Activated CD8-positive, alpha-beta memory T cell treated with anti-CD3 and anti-CD28 coated beads, Interleukin-2, amount 10 ng/mL, durations not matched to agents 7 days and 5 days (primary cell): ENCODE measurements around the gene RNU1-3. TPM values are rescaled to one million over a fixed set of nuclear protein-coding genes. Genes with fewer than 3 reads are reported as not detected.
"Not testable (repeated sequence)": the region's sequence is repeated elsewhere in the genome, so short reads cannot be mapped to it uniquely, and the experiment has no call there.

ENCODE experiments used
- ATAC-seq: fragments of 150-1000 bp; cut with Tn5 transposase; one replicate; pipeline ENCODE4 v1.10.0; 2021; ENCODE audit warnings: moderate library complexity
- CTCF ChIA-PET: fragments of 350-600 bp; sonication (Branson Sonifier 250); formaldehyde crosslinking; loops from one replicate; lab custom pipeline; 2021; ENCODE audit warnings: antibody characterized with exemption; lab: Charles Lee
- DNase-seq: peaks from one replicate; pipeline ENCODE4 v3.0.0-alpha.2; 2020
- H3K27ac Mint-ChIP-seq: one replicate; pipeline ENCODE4 v1.8.0; 2021; ENCODE audit warnings: mild to moderate bottlenecking, mixed read lengths
- H3K27me3 Mint-ChIP-seq: one replicate; pipeline ENCODE4 v1.8.0; 2021; ENCODE audit warnings: mixed read lengths
- H3K36me3 Mint-ChIP-seq: one replicate; pipeline ENCODE4 v1.8.0; 2021; ENCODE audit warnings: mild to moderate bottlenecking, mixed read lengths
- H3K4me1 Mint-ChIP-seq: one replicate; pipeline ENCODE4 v1.8.0; 2021; ENCODE audit warnings: mixed read lengths
- H3K4me3 Mint-ChIP-seq: one replicate; pipeline ENCODE4 v1.8.0; 2021; ENCODE audit warnings: mild to moderate bottlenecking, moderate library complexity, mixed read lengths
- H3K9me3 Mint-ChIP-seq: one replicate; pipeline ENCODE4 v1.8.0; 2022; ENCODE audit warnings: low read depth, mixed read lengths
- total RNA-seq, 2 experiments: library from RNA; stranded (reverse); gene quantifications; one replicate each; pipeline ENCODE4 v1.2.3, GENCODE V29; 2021

Gene RNU1-3
- total RNA-seq, 2 experiments from 2014 or later: 922 to 3,744 TPM

DNA sequence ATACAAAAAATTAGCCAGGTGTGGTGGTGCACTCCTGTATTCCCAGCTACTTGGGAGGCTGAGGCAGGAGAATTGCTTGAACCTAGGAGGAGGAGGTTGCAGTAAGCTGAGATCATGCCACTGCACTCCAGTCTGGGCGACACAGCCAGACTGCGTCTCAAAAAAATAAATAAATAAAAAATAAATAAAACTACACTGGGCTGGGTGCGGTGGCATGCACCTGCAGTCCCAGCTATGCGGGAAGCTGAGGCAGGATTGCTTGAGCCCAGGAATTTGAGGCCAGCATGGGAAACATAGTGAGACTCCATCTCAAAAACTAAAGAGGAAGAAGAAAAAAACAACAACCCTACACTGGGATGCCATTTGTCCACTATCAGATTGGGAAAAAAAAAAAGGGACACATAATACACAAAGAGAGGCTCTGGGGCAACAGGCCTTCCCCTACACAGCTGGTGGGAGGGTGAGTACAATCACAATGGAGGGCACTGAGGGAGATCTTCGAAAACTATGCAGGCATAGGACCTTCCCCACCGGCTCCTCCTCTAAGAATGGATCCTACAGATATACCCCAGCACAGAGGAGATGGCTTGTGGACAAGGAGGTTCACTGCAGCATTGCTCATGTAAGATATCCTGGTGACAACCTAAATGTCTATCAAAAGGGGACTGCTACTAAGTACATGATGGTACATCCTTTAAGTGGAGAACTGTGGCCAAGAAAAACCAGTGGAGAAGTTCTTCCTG is 33.0 kb downstream of the RNU1-3 start:
- peak; percentile 40 for DNase-seq

DNA sequence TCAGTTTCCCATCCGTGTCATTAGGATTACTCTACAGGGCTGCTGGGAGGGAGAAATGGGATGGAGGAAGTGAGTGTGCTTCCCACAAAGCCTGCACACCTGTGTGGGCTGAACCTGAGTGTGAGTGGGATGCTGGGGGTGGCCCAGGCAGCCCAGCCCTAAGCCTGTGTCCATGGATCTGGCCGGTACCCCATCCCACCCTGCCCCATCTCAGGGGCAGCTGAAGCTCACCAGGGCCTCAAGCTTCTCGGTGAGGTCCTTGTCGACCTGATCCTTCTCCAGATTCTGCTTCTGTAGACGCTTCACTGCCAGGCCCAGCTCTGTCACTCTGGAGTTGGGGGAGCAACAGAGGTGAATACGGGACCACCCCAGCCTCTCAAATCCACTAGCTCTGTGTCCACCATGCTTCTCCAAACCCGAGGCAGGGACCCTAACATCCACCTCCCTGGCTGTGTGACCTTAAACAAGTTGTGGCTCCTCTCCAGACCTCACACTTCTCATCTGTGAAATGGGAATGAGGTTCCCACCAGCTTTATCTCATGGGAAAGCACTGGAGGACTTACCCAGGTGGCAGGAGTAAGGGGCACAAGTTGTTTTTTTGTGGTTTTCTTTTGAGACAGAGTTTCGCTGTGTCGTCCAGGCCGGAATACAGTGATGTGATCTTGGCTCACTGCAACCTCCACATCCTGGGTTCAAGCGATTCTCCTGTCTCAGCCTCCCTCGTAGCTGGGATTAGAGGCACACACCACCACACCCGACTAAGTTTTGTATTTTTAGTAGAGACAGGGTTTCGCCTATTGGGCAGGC is 34.5 kb downstream of the RNU1-3 start:
- H3K36me3 Mint-ChIP-seq: peaks cover 21% of the 10 kb centered on the region
- H3K27ac Mint-ChIP-seq, H3K27me3 Mint-ChIP-seq, H3K4me1 Mint-ChIP-seq, ATAC-seq, H3K9me3 Mint-ChIP-seq, H3K4me3 Mint-ChIP-seq: not testable (repeated sequence)
- peak; percentile 40 for DNase-seq
- CTCF ChIA-PET: interaction anchor here (0.7 kb wide), 1 partner anchor 11 kb away, joined by 3 read pairs; no protein-coding TSS in a partner anchor

More for the DNA sequence above, 33.0 kb downstream of the RNU1-3 start:
- H3K4me1 Mint-ChIP-seq, H3K27ac Mint-ChIP-seq, H3K27me3 Mint-ChIP-seq, H3K9me3 Mint-ChIP-seq, H3K4me3 Mint-ChIP-seq, ATAC-seq, CTCF ChIA-PET: not testable (repeated sequence)
- H3K36me3 Mint-ChIP-seq: peaks cover 14% of the 10 kb centered on the region

DNA sequence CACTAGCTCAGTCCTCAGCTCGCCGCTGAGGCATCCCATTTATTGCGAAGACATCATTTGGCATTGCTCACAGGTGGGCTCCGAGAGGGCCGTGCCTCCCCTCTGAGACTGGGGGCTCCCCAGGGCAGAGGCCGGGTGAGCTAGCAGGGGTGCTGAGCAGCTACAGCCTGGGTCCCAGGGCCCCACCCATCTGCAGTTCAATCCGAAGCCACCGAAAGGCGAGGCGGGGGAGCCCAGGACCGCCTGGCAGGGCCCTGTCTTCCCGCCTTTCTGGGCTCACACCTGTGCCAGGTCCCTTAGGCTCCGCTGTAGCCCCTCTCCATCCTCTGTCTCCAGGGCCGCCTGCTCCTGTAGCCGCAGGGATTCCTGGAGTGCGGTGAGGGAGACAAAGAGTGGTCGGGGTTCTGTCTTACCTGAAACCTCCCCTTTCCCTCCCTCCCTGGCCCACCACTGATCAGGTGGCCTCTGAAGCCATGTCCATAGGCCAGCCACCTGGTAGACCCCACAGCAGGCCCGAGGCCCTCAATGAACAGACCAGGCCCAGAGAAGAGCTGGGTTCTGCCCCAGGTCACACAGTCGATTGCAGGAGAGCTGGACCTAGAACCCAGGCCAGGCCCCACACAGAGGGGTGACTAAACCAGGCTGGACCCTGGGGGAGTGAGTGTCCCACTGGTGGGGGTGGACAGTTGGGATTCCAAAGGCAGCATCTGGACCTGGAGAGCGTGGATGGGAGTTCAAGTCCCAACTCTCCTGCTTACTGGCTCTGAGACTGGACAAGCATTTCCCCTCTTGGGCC is 35.3 kb downstream of the RNU1-3 start:
- H3K27ac Mint-ChIP-seq: no peak overlapping the region
- H3K36me3 Mint-ChIP-seq: peaks cover 23% of the 10 kb centered on the region
- DNase-seq (peak; percentile 42), ATAC-seq (no peak)
- no peaks in the 10 kb centered on the region for H3K9me3 Mint-ChIP-seq
- CTCF ChIA-PET: interaction anchor here (0.6 kb wide), 1 partner anchor 323 kb away, joined by 3 read pairs; no protein-coding TSS in a partner anchor
- H3K27me3 Mint-ChIP-seq: no peaks in the 10 kb centered on the region
- H3K4me1 Mint-ChIP-seq: peaks cover 6% of the 10 kb centered on the region
- H3K4me3 Mint-ChIP-seq: no peak overlapping the region

DNA sequence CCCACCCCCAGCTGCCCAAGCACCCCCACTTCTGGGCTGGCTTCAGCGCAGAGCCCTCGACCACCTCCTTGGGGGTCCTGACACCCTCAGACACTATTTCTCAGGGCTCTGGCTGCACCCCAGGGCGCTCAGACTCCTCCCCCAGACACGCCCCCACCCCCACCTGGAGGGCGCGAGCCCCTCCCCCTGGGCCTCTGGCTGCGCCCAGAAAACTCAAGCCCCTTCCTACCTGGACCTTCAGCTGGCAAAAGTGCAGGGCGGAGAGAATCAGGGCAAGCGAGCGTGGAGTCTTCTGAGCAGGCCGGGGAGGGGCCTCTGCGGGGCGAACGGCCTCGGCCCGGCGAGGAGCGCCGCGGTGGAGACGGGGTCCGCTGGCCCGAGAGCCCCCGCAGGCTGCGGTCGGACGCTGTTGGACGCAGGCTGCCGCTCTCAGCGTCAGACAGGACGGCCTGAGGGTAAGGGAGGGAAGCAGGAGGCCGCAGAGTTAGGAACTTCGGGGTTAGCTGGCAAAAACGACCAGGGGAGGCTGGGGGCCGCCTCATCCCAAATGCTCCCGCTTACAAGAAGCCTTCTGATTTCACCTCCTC is 36.0 kb downstream of the RNU1-3 start:
- DNase-seq (peak; percentile 43), ATAC-seq (no peak)
- no peak overlapping the region for H3K4me3 Mint-ChIP-seq
- H3K27me3 Mint-ChIP-seq: no peaks in the 10 kb centered on the region
- CTCF ChIA-PET: no interaction called here
- H3K27ac Mint-ChIP-seq: no peak overlapping the region
- peaks cover 23% of the 10 kb centered on the region for H3K36me3 Mint-ChIP-seq
- H3K4me1 Mint-ChIP-seq: peaks cover 6% of the 10 kb centered on the region
- H3K9me3 Mint-ChIP-seq: no peaks in the 10 kb centered on the region

DNA sequence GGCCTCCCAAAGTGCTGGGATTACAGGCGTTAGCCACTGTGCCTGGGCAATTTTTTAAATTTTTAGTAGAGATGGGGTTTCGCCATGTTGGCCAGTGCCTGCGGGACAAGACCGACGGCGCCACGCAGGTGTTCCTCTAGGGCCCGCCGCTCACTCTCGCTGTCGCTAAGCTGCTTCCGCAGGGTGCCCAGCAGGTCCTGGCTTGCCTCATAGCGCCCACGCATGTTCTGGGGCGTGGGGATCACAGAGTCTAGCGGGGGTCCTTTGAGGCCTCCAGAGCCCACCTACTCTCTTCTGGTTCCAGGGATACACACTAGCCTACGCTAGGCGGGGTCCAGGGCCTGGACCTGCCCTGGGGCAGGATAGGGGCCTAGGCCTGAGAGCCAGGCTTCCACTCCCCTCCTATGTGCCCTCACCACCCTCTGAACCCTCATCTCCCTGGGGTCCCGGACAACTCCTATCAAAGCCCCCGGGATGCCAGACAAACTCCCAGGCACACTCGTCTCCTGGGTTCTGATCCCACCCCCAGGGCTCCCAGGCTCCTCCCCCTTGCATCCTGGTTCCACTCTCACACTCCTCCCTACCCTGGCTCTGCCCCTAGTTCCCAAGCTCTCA is 36.7 kb downstream of the RNU1-3 start:
- peak; percentile 41 for DNase-seq
- CTCF ChIA-PET: interaction anchor here (1.3 kb wide), 1 partner anchor 22 kb away, joined by 5 read pairs; no protein-coding TSS in a partner anchor
- H3K27ac Mint-ChIP-seq, H3K4me3 Mint-ChIP-seq, H3K4me1 Mint-ChIP-seq, ATAC-seq, H3K27me3 Mint-ChIP-seq, H3K9me3 Mint-ChIP-seq: not testable (repeated sequence)
- H3K36me3 Mint-ChIP-seq: peaks cover 23% of the 10 kb centered on the region

DNA sequence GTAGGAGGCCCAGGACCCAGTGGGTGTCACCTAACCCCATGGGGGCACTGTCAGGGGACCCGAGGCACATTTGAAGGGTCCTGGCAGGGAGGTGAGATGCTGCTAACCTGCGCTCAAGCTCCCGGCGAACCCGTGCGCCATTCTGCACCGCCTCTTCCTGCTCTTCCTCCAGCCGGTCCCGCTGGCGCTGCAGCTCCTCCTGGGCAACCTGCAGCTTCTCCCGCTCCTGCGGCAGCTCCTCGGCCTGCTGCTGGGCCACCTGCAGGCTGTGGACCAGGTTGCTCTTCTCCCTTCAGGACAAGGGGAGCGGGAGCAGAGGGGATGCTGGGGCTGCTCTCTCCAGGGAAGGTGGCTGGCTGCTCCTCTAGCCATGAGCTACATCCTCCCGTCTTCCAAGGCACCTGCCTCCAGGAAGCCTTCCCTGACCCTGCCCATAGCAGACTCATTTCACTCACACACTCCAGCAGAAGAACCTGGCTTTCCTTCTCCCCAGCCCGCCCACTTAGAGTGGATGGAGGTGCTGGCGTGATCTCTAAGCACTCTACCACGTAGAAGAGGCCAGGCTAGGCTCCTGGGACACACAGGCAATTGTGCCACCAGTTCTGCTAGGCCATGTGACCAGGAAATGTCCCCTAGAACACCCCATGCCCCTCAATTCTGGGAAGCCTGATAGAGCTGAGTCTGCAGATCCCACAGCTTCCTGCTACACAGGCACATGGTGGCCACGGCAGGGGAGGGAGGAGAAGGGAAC is 38.2 kb downstream of the RNU1-3 start:
- no peaks in the 10 kb centered on the region for H3K9me3 Mint-ChIP-seq
- CTCF ChIA-PET: interaction anchor here (0.6 to 1.3 kb wide), 2 partner anchors 12 to 20 kb away, joined by 3 to 5 read pairs; no protein-coding TSS in a partner anchor
- ATAC-seq (no peak), DNase-seq (peak; percentile 46)
- H3K36me3 Mint-ChIP-seq: peaks cover 15% of the 10 kb centered on the region
- no peak overlapping the region for H3K27ac Mint-ChIP-seq
- peaks cover 6% of the 10 kb centered on the region for H3K4me1 Mint-ChIP-seq
- H3K4me3 Mint-ChIP-seq: no peak overlapping the region
- no peaks in the 10 kb centered on the region for H3K27me3 Mint-ChIP-seq

DNA sequence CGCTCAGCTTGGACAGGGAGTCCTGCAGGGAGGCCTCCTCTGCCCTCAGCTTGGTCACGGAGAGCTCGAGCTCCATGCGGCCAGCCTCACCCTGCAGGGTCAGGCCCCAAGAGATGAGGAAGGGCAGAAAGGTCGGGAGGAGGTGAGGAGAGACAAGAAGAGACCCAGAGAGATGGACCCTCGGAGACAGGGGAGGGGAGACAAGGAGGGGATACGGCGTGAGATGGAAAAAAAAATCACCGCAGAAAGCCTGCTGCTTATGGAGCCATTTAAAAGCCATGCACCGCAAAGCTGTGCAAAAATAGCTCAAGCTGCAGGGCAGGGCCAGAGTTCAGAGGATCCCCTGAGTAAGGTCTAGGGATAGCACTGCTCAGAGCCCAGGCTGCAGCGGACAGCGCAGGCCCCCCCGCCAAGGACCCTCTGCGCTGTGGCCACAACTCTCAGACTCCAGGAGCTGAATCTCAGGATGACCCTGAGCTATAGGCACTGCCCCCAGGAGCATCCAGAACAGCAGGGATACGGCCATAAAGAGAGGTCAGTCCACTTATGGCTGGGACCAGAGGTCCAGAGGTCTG is 40.3 kb downstream of the RNU1-3 start:
- H3K4me1 Mint-ChIP-seq, DNase-seq, H3K4me3 Mint-ChIP-seq, ATAC-seq, H3K9me3 Mint-ChIP-seq, H3K27ac Mint-ChIP-seq, H3K27me3 Mint-ChIP-seq: not testable (repeated sequence)
- CTCF ChIA-PET: interaction anchor here (2.1 to 2.2 kb wide), 2 partner anchors 14 to 18 kb away, joined by 9 to 20 read pairs; partner anchors contain the start of gene NBPF1
- H3K36me3 Mint-ChIP-seq: peaks cover 15% of the 10 kb centered on the region

DNA sequence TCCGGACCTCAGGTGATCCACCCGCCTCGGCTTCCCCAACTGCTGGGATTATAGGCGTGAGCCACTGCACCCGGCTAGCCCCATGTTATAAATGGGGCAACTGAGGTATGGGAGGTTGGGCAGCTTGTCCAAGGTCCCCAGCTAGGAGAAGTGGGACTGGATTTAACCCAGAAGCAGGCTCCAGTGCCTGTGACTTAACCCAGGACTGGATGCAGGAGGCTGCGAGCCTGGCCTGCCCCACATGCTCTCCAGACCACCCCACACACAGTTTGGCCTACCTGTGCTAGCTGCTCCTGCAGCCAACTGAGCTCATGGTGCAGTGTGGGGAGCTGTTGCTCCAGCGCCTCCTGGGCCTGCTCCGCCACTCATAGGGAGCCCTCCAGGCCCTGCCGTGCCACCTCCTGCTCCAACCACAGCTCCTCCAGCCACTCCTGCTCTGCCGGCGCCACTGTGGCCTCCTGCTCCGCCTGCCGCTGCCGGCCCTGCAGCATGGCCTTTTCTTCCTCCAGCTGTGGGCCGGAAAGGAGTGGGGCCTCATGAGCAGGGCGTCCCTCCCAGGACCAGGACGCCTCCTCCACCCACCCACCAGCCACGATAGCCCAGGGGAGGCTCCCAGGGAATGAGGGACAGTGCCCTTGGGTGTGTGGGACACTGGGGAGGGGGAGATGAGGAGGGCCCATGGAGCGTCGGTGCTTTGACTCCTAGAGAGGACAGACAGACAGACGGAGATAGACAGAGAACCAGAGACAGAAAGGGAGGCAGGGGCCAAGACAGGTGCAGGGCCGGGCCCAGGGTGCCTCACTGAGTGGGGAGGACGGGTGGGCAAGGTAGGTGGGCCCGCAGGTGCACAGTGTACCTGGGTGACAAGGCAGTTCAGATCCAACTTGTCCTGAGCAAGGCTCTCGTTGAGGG is 41.0 kb downstream of the RNU1-3 start:
- peaks cover 14% of the 10 kb centered on the region for H3K36me3 Mint-ChIP-seq
- H3K4me3 Mint-ChIP-seq: no peak overlapping the region
- ATAC-seq (no peak), DNase-seq (no peak)
- H3K27me3 Mint-ChIP-seq: no peaks in the 10 kb centered on the region
- no peak overlapping the region for H3K27ac Mint-ChIP-seq
- H3K9me3 Mint-ChIP-seq: no peaks in the 10 kb centered on the region
- H3K4me1 Mint-ChIP-seq: peaks cover 6% of the 10 kb centered on the region
- CTCF ChIA-PET: interaction anchor here (0.6 to 2.2 kb wide), 8 partner anchors 10 to 912 kb away, joined by 3 to 20 read pairs (median 4); partner anchors contain the start of gene NBPF1

DNA sequence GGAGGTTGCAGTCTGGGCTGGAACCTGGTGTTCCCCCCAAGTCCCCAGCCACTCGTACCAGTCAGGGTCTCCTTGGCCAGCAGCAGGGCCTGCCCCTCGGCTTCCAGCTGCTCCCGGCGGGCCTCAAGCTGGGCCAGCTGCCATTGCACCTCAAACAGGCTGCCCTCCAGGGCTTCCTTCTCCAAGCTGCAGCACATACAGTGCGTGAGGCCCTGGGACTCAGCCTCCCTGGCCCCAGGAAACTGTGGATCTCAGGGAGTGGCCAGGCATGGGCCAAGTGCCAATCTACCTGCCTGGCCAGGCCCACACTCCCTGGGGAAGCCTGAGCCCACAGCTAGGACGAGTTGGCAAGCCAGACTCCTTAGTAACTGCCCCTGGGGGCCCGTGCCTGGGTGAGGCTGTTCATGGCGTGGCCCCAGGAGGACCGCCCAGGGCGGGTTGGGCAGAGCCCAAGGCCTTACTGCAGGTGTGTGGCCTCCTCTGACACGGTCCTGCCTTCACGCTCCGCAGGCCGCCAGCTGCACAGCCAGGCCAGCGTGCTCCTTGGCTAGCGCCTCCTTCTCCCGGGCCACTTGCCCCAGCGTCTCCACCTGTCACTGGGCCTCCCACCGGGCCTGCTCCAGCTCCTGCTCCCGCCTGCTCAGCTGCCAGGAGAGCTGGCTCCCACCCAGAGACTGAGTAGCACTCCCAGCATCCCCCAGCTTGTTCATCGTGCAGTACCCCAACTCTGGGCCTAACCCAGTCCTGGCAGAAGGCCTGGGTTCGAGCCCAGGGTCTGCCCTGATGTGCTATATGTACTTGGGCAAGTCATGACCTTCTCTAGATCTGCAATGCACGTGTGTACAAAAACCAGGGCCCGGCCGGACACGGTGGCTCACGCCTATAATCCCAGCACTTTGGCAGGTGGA is 42.7 kb downstream of the RNU1-3 start:
- not testable (repeated sequence) for H3K9me3 Mint-ChIP-seq, ATAC-seq

DNA sequence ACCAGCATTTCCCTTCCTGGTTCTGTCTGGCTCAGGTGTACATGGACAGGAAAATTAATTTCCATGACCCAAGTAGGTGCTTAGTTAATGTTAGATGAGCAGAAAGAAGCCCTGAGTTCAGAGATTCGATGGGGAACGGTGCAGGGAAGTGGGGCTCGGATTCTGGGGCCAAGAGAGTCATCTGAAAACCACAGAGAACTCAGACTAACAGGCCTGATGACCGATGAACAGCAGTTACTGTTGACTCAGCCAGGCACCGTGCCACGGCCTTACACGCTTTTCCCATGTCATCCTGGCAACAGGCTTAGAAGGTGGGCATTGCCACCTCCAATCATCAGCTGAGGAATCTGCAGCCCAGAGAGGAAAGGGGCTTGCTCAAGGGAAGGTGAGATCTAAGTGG is 43.4 kb downstream of the RNU1-3 start:
- not testable (repeated sequence) for DNase-seq, H3K4me3 Mint-ChIP-seq, H3K36me3 Mint-ChIP-seq, H3K9me3 Mint-ChIP-seq, H3K4me1 Mint-ChIP-seq, H3K27ac Mint-ChIP-seq, ATAC-seq, H3K27me3 Mint-ChIP-seq
- CTCF ChIA-PET: interaction anchor here (1.2 to 3.1 kb wide), 4 partner anchors 11 to 86 kb away, joined by 3 to 16 read pairs (median 5); partner anchors contain the start of gene NBPF1

More for the DNA sequence above, 42.7 kb downstream of the RNU1-3 start:
- not testable (repeated sequence) for H3K4me1 Mint-ChIP-seq, H3K36me3 Mint-ChIP-seq, H3K27me3 Mint-ChIP-seq, H3K4me3 Mint-ChIP-seq, H3K27ac Mint-ChIP-seq
- DNase-seq: peak; percentile 42
- CTCF ChIA-PET: interaction anchor here (0.6 to 2.2 kb wide), 10 partner anchors 8 to 103 kb away, joined by 3 to 20 read pairs (median 4); partner anchors contain the start of gene NBPF1
